Vagina (tissue), 2 donors: ENCODE results near the gene BPIFB4. TPM values are rescaled to one million over a fixed set of nuclear protein-coding genes. Genes with fewer than 3 reads are reported as not detected.

Source experiments
- DNase-seq, 2 donors: peaks; one replicate each; pipeline ENCODE4 v3.0.0-alpha.2; 2017; ENCODE audit errors: extremely low spot score in 2 of 2
- H3K27ac ChIP-seq: fragments of 200-600 bp; sonication (generic); one replicate; pipeline ENCODE4 v1.5.1; 2019
- H3K27me3 ChIP-seq: fragments of 200-600 bp; sonication (generic); one replicate; pipeline ENCODE4 v1.5.1; 2019
- H3K36me3 ChIP-seq, 2 donors: fragments of 200-600 bp; sonication (generic); one replicate each; pipeline ENCODE4 v1.5.1; 2017 to 2019
- H3K4me1 ChIP-seq: fragments of 200-600 bp; sonication (generic); one replicate; pipeline ENCODE4 v1.5.1; 2019
- H3K4me3 ChIP-seq, 2 donors: fragments of 200-600 bp; sonication (generic); 1 replicate in 1 of 2; 2 replicates in 1 of 2; pipeline ENCODE4 v1.5.1; 2016 to 2019
- H3K9me3 ChIP-seq: fragments of 200-600 bp; sonication (generic); one replicate; pipeline ENCODE4 v1.5.1; 2019
- CTCF ChIP-seq, 3 experiments: fragments of 450-650 bp in 2 of 3; fragments of 200-600 bp in 1 of 3; sonication (generic) in 1 of 3; IDR thresholded peaks; one replicate each; pipeline ENCODE4 v1.5.1; 2017 to 2019; ENCODE audit warnings: antibody characterized with exemption in 3 of 3, mild to moderate bottlenecking in 2 of 3, moderate library complexity in 2 of 3
- POLR2A ChIP-seq, 2 donors: fragments of 450-650 bp; IDR thresholded peaks; one replicate each; pipeline ENCODE4 v1.6.1; 2017; ENCODE audit warnings: antibody characterized with exemption in 2 of 2, mild to moderate bottlenecking in 2 of 2, moderate library complexity in 2 of 2
- POLR2AphosphoS5 ChIP-seq, 2 donors: sonication (generic); formaldehyde crosslinking; IDR thresholded peaks; one replicate each; pipeline ENCODE4 v1.9.0; 2017; ENCODE audit warnings: antibody characterized with exemption in 2 of 2, mild to moderate bottlenecking in 2 of 2, low read depth in 1 of 2; ENCODE audit not compliant: insufficient read depth in 1 of 2
- intact Hi-C: fragments of 100-400 bp; cut with DNase I; formaldehyde crosslinking; loops from one replicate; pipeline ENCODE4 v1.15.1; 2023
- total RNA-seq: library from RNA; depleted of rRNA; stranded (reverse); fragments of >200 nt; gene quantifications from one replicate; pipeline ENCODE4 v1.2.3, GENCODE V29; 2016

Gene BPIFB4
- total RNA-seq, 1 donor from 2014 or later, result not detected

DNA sequence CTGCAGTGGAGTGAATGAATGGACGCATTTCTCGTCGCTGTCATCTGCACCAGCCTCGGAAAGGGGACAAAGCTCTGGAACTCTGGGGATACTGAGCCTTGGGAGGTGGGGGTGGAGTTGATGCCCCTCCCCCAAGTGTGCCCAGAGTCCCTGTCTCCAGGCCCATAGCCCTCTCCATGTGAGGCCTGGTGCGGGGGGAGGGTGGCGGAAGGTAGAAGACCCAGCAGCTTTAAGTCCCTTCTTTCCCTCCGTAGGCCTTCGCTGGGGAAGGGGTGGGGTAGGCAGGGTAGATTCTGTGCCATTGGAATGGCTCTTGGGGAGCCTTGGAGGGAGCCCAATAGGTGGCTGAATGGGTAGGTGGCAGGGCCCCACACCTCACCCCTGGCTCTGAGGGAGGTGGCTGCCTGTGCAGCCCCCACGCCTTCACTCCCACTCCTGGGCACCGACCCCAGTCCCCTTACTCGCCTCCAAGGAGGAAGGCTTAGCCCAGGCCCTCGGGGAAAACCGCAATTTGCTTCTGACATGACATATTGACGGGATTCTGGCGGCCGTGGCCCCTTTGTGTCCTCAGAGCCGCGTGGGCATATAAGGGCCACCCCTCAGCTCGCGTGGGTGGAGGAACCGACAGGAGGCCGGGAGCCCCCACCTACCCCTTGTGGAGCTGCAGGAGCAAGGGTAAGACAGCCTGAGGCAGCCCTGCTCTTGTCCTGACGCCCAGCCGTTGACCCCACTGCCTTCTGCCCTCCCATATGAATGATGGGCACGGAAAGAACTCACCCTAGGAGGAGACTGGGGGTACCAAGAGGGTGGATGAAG is 25.9 kb upstream of the BPIFB4 start, which contains the start of gene BPIFB3:
Gene BPIFB3, plus strand, starts transcription at position 613 of the 816 bp plus-strand sequence. CDS start 1,533 bp downstream, outside the sequence.
- no peak within 1 kb of the TSS for H3K27ac ChIP-seq
- no peak for TF ChIP-seq POLR2A (IDR thresholded peaks at IDR 0.05)
- TF ChIP-seq CTCF (IDR thresholded peaks at IDR 0.05), result no peak
- no peak for TF ChIP-seq POLR2AphosphoS5 (IDR thresholded peaks at IDR 0.05; ENCODE audit: insufficient read depth in 1 of 2, low read depth in 1 of 2)
- no peaks in the 10 kb centered on the region for H3K9me3 ChIP-seq
- no peaks in the 10 kb centered on the region for H3K4me1 ChIP-seq
- no peak within 1 kb of the TSS for H3K4me3 ChIP-seq
- no peak for DNase-seq
- intact Hi-C loops, result no loop called here
- no peaks in the 10 kb centered on the region for H3K36me3 ChIP-seq
- H3K27me3 ChIP-seq, result no peaks in the 10 kb centered on the region

DNA sequence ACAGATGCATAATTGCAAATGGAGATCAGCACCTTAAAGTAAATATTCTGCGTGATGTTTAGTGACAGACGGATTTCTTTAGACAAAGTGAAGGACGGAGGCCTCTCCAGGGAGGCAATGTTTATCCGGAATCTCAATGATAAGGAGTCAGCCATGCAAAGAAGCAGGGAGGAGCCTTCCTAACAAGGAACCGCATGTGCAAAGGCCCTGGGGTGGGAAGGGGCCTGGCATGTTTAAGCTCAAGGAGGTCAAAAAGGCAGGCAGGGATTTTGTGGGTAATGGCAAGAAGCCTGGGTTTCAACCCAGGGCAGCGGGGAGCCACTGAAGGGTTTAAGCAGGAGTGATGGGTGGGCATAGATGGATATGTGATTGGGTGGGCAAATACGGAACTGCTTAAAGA is 25.1 kb upstream of the BPIFB4 start:
- H3K27ac ChIP-seq, result no peak overlapping the region
- no peaks in the 10 kb centered on the region for H3K27me3 ChIP-seq
- no peaks in the 10 kb centered on the region for H3K36me3 ChIP-seq
- H3K4me1 ChIP-seq, result no peaks in the 10 kb centered on the region
- intact Hi-C loops, result no loop called here
- DNase-seq, result no peak
- H3K9me3 ChIP-seq, result no peaks in the 10 kb centered on the region
- TF ChIP-seq CTCF (IDR thresholded peaks at IDR 0.05) (no peak), POLR2AphosphoS5 (IDR thresholded peaks at IDR 0.05; ENCODE audit: insufficient read depth in 1 of 2, low read depth in 1 of 2) (no peak)
- H3K4me3 ChIP-seq, result no peak overlapping the region

GRCh38 chr20:33054791-33055190 is 24.7 kb upstream of the BPIFB4 start:
- Histone ChIP-seq H3K4me1 (no peaks in the 10 kb centered on the region), H3K4me3 (no peak overlapping the region), H3K27me3 (no peaks in the 10 kb centered on the region), H3K27ac (no peak overlapping the region), H3K36me3 (no peaks in the 10 kb centered on the region), H3K9me3 (no peaks in the 10 kb centered on the region)
- intact Hi-C loops, result no loop called here
- TF ChIP-seq POLR2AphosphoS5 (IDR thresholded peaks at IDR 0.05; ENCODE audit: insufficient read depth in 1 of 2, low read depth in 1 of 2), result no peak
- no peak for TF ChIP-seq CTCF (IDR thresholded peaks at IDR 0.05)
- no peak for TF ChIP-seq POLR2A (IDR thresholded peaks at IDR 0.05)
- no peak for DNase-seq

GRCh38 chr20:33059136-33059535 is 20.3 kb upstream of the BPIFB4 start:
- Histone ChIP-seq H3K27me3 (no peaks in the 10 kb centered on the region), H3K27ac (no peak overlapping the region), H3K4me1 (no peaks in the 10 kb centered on the region), H3K36me3 (no peaks in the 10 kb centered on the region), H3K9me3 (no peaks in the 10 kb centered on the region), H3K4me3 (no peak overlapping the region)
- TF ChIP-seq CTCF (IDR thresholded peaks at IDR 0.05), result no peak
- TF ChIP-seq POLR2A (IDR thresholded peaks at IDR 0.05), result no peak
- TF ChIP-seq POLR2AphosphoS5 (IDR thresholded peaks at IDR 0.05; ENCODE audit: insufficient read depth in 1 of 2, low read depth in 1 of 2), result no peak
- DNase-seq, result no peak
- intact Hi-C loops, result no loop called here

DNA sequence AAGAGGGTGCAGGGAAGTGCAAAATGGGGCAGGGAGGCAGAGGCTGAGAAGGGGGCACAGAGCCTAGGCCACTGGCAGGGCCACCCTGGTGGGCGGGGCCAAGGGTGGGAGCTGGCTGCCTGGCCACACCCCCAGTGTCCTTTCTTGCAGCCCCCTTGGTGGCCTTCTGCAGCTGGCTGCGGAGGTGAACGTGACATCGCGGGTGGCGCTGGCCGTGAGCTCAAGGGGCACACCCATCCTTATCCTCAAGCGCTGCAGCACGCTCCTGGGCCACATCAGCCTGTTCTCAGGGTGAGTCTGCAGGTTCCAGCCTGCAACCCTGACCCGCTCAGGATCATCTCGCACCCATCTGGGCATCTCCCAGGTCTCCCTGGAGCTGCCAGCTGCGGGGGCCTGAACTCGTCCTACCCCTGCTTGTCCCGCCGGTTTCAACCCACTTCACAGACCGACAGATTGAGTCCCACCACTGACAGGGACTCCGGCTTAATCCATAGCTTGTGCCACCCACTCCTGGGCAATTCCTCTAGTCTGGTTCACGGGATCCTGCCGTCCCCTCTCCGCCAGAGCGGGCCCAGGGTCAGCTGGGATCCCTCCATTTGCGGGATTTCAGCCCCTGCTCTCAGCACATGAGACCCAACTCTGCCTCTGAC is 19.6 kb upstream of the BPIFB4 start:
- Histone ChIP-seq H3K27me3 (no peaks in the 10 kb centered on the region), H3K36me3 (no peaks in the 10 kb centered on the region), H3K9me3 (no peaks in the 10 kb centered on the region), H3K4me3 (no peak overlapping the region), H3K4me1 (no peaks in the 10 kb centered on the region), H3K27ac (no peak overlapping the region)
- intact Hi-C loops, result no loop called here
- no peak for TF ChIP-seq POLR2AphosphoS5 (IDR thresholded peaks at IDR 0.05; ENCODE audit: insufficient read depth in 1 of 2, low read depth in 1 of 2)
- no peak for TF ChIP-seq POLR2A (IDR thresholded peaks at IDR 0.05)
- TF ChIP-seq CTCF (IDR thresholded peaks at IDR 0.05), result no peak
- DNase-seq, result no peak
